C4-2B (cell line): Measurements from ENCODE around the gene SPECC1L.
"Not testable (repeated sequence)": the region's sequence is repeated elsewhere in the genome, so short reads cannot be mapped to it uniquely, and the experiment has no call there.

Source experiments
- CTCF ChIP-seq: fragments of 450-650 bp; conservative IDR thresholded peaks from 2 replicates; pipeline ENCODE4 v1.5.1; 2017; ENCODE audit warnings: mild to moderate bottlenecking
- ZFX ChIP-seq: fragments of 450-650 bp; IDR thresholded peaks from 2 replicates; pipeline ENCODE4 v1.6.1; 2017

- TF ChIP-seq CTCF, ZFX: not testable (repeated sequence)
These were observed 25.6 kb upstream of the SPECC1L start, which contains the start of gene GGT5 for GRCh38 chr22:24245030-24245431.
